ENCODE data around the gene CEP170B.

Gene CEP170B

DNA sequence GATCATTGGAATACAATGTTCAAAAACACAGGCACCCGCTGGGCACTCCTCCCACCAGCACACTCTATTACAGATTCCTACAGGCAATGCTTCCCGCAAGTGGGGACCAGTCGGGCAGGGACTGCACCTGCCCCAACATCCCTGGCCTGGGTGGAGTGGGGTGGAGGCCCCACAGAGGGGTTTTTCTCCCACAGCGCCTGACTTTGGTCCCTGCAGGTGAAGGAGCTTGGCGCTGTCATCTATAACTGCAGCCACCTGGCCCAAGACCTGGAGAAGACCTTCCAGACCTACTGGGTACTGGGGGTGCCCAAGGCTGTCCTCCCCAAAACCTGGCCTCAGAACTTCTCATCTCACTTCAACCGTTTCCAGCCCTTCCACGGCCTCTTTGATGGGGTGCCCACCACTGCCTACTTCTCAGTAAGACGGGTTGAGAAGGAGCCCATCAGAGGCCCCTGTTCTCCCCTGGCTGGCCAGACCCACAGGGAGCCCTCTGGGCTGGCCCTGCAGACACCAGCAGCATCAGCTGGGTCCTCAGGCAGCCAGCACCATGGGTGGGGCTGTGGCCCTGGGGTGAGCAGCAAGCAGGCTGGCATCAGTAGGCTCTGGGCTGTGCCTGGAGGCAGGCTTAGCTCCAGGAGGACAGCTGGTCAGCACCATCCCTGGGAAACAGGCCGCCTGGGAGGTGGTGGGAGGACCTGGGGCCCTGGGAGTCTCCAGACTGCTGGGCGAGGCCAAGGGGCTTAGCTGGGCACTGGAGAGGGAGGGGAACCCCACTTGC, 65.6 kb downstream of the CEP170B start:
- Histone ChIP-seq H3K36me3 (ENCODE audit: insufficient read depth, low read length) (no peaks in the 10 kb centered on the region), H3K4me1 (ENCODE audit: control insufficient read depth, insufficient read depth, low read length) (peaks cover 4% of the 10 kb centered on the region), H3K9ac (ENCODE audit: low read depth, low read length) (no peak overlapping the region), H3K4me2 (ENCODE audit: low read length) (no peak overlapping the region), H3K4me3 (ENCODE audit: low read length) (no peak overlapping the region), H3K9me3 (replicated peaks; ENCODE audit: low read length) (no peaks in the 10 kb centered on the region), H3K27me3 (ENCODE audit: control insufficient read depth, insufficient read depth, low read length) (peaks cover 3% of the 10 kb centered on the region)

DNA sequence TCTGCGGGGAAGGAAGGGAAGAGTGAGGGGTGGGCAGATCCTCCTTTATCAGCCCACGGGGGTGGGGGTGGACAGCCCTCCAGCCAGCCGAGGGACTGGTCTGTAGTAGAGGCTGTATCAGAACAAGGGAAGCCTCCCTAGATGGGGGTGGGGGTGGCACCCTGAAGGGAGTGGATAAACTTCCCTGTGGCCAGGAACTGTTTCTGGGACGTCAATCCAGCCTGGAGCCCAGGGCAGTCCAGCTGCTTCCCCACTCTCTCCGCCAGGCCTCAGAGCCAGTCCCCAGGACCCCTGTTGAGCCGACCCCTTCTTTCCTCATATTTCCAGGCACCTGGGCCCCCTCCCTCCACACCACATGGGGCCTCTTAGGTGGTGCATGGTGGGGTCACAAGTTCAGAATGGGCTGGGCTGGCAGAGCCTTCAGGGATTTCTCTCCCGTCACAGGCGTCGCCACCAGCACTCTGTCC, 66.3 kb downstream of the CEP170B start:
- peaks cover 4% of the 10 kb centered on the region for H3K4me1 ChIP-seq (ENCODE audit: control insufficient read depth, insufficient read depth, low read length)
- H3K4me3 ChIP-seq (ENCODE audit: low read length): no peak overlapping the region
- peaks cover 3% of the 10 kb centered on the region for H3K27me3 ChIP-seq (ENCODE audit: control insufficient read depth, insufficient read depth, low read length)
- H3K36me3 ChIP-seq (ENCODE audit: insufficient read depth, low read length): no peaks in the 10 kb centered on the region
- H3K4me2 ChIP-seq (ENCODE audit: low read length): no peak overlapping the region
- no peaks in the 10 kb centered on the region for H3K9me3 ChIP-seq (replicated peaks; ENCODE audit: low read length)
- H3K9ac ChIP-seq (ENCODE audit: low read depth, low read length): no peak overlapping the region

DNA sequence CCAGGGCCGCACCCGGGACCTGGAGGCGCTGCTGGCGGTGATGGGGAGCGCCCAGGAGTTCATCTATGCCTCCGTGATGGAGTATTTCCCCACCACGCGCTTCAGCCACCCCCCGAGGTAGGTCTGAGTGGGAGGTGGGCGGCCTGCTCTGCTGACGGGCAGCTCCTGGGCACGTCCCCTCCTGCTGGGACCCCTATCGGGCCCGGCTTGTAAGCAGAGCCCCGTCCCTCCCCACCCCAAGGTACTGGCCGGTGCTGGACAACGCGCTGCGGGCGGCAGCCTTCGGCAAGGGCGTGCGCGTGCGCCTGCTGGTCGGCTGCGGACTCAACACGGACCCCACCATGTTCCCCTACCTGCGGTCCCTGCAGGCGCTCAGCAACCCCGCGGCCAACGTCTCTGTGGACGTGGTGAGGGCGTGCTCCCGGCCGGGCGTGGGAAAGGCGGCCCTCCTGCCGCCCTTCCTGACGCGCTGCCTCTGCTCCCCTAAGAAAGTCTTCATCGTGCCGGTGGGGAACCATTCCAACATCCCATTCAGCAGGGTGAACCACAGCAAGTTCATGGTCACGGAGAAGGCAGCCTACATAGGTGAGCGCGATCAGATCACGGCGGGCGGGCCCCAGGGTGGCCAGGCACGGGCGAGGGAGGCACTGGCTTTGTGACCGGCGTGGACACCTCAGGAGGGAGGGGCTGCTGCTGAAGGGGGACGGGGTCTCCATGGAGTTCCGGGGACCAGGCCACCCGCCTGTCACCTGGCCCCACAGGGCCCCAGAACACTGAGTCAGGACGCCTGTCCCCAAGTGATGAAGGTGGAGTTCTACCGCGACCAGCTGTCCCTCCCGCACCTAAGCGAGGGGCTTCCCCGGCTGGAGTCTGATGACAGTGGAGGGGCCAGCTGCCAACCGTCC, 67.0 kb downstream of the CEP170B start:
- peaks cover 4% of the 10 kb centered on the region for H3K4me1 ChIP-seq (ENCODE audit: control insufficient read depth, insufficient read depth, low read length)
- H3K4me3 ChIP-seq (ENCODE audit: low read length): no peak overlapping the region
- H3K9ac ChIP-seq (ENCODE audit: low read depth, low read length): peak overlapping the region; percentile 78
- no peaks in the 10 kb centered on the region for H3K9me3 ChIP-seq (replicated peaks; ENCODE audit: low read length)
- peaks cover 3% of the 10 kb centered on the region for H3K27me3 ChIP-seq (ENCODE audit: control insufficient read depth, insufficient read depth, low read length)
- H3K36me3 ChIP-seq (ENCODE audit: insufficient read depth, low read length): no peaks in the 10 kb centered on the region
- H3K4me2 ChIP-seq (ENCODE audit: low read length): peak overlapping the region; percentile 86

DNA sequence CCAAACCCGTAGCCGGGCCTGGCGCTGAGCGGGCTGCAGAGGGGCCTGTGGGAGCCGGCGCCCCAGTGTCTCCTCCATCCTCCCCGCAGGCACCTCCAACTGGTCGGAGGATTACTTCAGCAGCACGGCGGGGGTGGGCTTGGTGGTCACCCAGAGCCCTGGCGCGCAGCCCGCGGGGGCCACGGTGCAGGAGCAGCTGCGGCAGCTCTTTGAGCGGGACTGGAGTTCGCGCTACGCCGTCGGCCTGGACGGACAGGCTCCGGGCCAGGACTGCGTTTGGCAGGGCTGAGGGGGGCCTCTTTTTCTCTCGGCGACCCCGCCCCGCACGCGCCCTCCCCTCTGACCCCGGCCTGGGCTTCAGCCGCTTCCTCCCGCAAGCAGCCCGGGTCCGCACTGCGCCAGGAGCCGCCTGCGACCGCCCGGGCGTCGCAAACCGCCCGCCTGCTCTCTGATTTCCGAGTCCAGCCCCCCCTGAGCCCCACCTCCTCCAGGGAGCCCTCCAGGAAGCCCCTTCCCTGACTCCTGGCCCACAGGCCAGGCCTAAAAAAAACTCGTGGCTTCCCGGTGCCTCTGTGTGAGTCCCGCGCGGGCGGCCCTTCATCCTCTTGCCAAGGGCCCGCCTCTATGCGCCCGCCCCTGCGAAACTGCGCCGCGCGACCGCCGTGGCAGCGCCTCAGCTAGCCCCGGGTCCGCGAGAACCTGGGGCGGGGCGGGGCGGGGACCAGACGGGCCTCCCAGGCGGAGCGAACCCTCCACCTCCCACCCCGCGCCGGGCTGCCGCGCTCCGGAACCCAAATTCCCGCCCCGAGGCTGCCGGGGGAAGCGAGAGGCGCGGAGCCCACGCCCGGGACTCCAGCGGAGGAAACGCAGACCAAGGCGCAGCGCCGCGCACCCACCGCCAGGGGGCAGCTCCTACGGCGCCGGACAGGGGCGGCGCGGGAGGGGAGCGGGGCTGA, 67.9 kb downstream of the CEP170B start:
- Histone ChIP-seq H3K36me3 (ENCODE audit: insufficient read depth, low read length) (peaks cover 4% of the 10 kb centered on the region), H3K4me1 (ENCODE audit: control insufficient read depth, insufficient read depth, low read length) (peaks cover 4% of the 10 kb centered on the region), H3K4me2 (ENCODE audit: low read length) (peak overlapping the region; percentile 86), H3K9ac (ENCODE audit: low read depth, low read length) (peak overlapping the region; percentile 78), H3K4me3 (ENCODE audit: low read length) (peak overlapping the region; percentile 70), H3K9me3 (replicated peaks; ENCODE audit: low read length) (no peaks in the 10 kb centered on the region), H3K27me3 (ENCODE audit: control insufficient read depth, insufficient read depth, low read length) (peaks cover 3% of the 10 kb centered on the region)

DNA sequence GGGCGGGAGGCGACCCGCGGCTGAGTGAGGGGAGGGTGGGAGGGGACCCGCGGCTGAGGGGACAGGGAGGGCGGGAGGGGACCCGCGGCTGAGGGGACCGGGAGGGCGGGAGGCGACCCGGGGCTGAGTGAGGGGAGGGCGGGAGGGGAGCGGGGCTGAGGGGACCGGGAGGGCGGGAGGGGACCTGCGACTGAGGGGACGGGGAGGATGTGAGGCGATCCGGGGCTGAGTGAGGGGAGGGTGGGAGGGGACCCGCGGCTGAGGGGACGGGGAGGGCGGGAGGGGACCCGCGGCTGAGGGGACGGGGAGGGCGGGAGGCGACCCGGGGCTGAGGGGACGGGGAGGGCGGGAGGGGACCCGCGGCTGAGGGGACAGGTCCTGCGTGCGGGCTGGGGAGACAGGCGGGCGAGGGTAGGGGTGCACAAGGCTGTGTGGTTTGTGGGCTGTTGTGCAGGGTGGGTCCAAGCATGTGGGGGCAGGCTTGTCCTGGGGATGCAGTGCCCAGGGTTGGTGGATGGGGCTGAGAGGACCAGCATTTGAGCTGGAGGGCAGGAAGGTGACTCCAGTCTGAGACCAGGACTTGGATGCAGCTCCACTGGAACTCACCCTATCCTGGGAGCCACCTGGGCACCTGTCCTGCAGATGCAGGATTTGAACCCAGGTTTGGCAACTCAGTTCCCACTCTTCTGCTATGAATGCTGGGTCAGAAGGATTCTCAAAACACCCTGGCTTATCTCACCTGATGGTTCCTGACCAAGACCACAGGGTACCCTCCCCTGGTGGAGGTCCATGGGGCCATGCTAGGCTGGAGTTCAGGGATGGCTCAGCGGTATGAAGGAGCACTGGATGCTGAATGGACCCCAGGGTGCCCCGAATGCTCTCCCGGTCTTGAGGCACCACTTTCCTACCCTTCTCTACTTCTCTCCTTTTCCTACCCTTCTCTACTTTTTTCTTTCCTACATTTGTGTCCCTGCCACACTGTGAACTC, 69.0 kb downstream of the CEP170B start:
- H3K9ac ChIP-seq (ENCODE audit: low read depth, low read length): no peak overlapping the region
- no peak overlapping the region for H3K4me2 ChIP-seq (ENCODE audit: low read length)
- H3K4me3 ChIP-seq (ENCODE audit: low read length): no peak overlapping the region
- H3K27me3 ChIP-seq (ENCODE audit: control insufficient read depth, insufficient read depth, low read length): peaks cover 3% of the 10 kb centered on the region
- H3K36me3 ChIP-seq (ENCODE audit: insufficient read depth, low read length): peaks cover 9% of the 10 kb centered on the region
- no peaks in the 10 kb centered on the region for H3K9me3 ChIP-seq (replicated peaks; ENCODE audit: low read length)
- H3K4me1 ChIP-seq (ENCODE audit: control insufficient read depth, insufficient read depth, low read length): peaks cover 4% of the 10 kb centered on the region

DNA sequence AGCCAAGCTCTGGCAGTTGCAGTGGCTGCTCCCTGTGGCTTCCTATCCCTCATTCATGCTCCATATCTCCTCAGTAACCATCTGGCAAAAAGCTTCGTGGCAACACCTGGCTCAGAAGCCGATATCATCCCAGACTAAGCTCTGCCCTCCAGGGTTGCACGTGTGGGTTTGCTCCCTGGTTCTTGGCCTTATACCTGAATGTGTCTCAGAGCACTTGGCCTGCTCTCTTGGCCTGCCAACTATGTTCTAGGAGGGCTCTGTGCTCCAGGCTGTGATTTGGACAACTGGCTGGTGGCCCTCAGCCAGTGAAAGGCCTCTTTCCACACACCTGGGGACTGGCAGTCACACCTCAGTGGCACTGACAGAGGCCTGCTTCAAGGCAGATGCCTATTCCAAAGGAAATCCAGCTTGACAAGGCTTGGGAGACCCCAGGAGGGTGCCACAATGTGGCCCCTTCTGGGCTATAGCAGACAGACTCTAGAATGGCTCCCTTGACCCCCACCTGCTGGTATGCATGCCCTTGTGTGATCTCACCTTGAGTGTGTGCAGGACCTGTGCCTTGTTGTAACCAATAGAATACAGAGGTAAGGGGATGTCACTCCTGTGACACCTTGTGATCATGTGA, 70.1 kb downstream of the CEP170B start:
- Histone ChIP-seq H3K9ac (ENCODE audit: low read depth, low read length) (no peak overlapping the region), H3K4me1 (ENCODE audit: control insufficient read depth, insufficient read depth, low read length) (peaks cover 4% of the 10 kb centered on the region), H3K4me3 (ENCODE audit: low read length) (no peak overlapping the region), H3K27me3 (ENCODE audit: control insufficient read depth, insufficient read depth, low read length) (peaks cover 3% of the 10 kb centered on the region), H3K9me3 (replicated peaks; ENCODE audit: low read length) (no peaks in the 10 kb centered on the region), H3K4me2 (ENCODE audit: low read length) (no peak overlapping the region), H3K36me3 (ENCODE audit: insufficient read depth, low read length) (peaks cover 20% of the 10 kb centered on the region)

DNA sequence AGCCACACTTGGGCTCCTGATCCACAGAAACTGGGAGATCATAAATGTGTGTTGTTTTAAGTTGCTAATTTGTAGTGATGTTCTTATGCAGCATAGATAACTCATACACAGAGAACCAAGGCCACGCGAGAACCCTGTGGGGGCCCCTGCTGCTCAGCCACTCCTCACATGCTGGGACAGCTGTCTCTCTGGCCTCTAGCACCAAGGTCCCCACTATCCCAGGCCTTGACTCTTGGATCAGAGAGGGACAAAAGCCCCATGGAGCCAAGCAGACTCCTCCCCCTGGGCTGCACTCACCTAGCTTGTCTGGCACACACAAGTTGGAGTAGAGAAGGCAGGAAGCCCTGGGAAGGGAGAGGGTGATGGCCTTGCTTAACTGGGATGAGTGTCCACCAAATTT, 70.9 kb downstream of the CEP170B start:
- Histone ChIP-seq H3K4me3 (ENCODE audit: low read length) (no peak overlapping the region), H3K9me3 (replicated peaks; ENCODE audit: low read length) (no peaks in the 10 kb centered on the region), H3K9ac (ENCODE audit: low read depth, low read length) (no peak overlapping the region), H3K27me3 (ENCODE audit: control insufficient read depth, insufficient read depth, low read length) (peaks cover 3% of the 10 kb centered on the region), H3K4me1 (ENCODE audit: control insufficient read depth, insufficient read depth, low read length) (peaks cover 4% of the 10 kb centered on the region), H3K36me3 (ENCODE audit: insufficient read depth, low read length) (peaks cover 28% of the 10 kb centered on the region), H3K4me2 (ENCODE audit: low read length) (no peak overlapping the region)

DNA sequence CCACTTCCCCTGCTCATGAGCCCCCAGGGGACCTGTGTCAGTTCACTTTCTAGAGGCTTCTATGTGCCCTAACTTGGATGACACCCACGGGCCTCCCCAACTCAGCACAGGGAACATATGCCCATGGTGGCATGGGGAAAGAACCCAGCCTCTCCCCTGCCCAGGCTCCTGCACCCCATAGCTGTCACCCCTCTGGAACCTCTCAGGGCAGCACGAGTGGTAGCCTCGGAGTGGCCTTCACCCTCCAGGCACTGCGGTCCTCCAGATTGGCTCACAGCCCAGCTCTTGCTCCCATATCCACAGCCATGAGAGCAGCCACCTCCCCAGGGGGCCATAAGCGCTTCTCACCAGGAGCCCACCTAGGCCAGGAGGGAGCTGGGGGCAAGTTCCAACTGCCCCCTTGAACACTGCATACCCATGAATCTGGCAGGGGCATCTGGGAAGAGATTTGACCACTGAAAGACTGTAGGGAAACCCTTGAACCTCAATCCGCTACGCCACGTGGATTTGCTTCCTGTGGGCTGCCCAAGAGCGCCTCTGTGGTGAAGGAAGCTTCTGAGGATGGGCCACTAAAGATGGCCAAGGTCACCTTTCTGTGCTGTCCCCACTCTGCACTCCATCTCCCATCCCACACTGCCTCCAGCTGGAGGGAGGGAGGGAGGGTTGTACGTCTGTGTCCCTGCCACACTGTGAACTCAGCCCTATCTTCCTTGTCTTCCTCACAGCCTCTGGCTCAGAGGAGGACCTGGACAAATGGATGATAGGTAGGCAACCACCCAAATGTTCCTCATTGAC, 71.5 kb downstream of the CEP170B start:
- no peak overlapping the region for H3K9ac ChIP-seq (ENCODE audit: low read depth, low read length)
- H3K4me1 ChIP-seq (ENCODE audit: control insufficient read depth, insufficient read depth, low read length): peaks cover 4% of the 10 kb centered on the region
- peaks cover 3% of the 10 kb centered on the region for H3K27me3 ChIP-seq (ENCODE audit: control insufficient read depth, insufficient read depth, low read length)
- peaks cover 34% of the 10 kb centered on the region for H3K36me3 ChIP-seq (ENCODE audit: insufficient read depth, low read length)
- no peak overlapping the region for H3K4me2 ChIP-seq (ENCODE audit: low read length)
- H3K4me3 ChIP-seq (ENCODE audit: low read length): no peak overlapping the region
- no peaks in the 10 kb centered on the region for H3K9me3 ChIP-seq (replicated peaks; ENCODE audit: low read length)

DNA sequence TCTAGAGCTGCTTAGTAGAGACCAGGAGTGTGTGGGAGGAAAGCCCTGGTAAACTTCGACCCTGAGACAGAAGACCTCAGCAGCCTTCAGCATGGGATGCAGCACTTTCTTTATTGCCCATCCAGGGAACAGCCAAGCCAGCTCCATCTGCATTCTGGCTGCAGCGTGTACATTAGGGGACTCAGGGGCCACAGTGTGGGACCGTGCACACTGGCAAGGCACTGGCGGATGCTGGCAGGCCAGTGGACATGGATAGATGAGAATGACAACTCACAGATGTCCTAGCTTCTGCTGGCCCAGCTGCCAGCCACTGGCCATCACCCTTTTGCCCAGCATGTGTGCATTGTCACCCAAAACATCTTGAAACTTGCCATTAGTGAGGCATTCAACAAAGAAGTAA, 72.1 kb downstream of the CEP170B start:
- Histone ChIP-seq H3K27me3 (ENCODE audit: control insufficient read depth, insufficient read depth, low read length) (peaks cover 3% of the 10 kb centered on the region), H3K4me2 (ENCODE audit: low read length) (no peak overlapping the region), H3K9ac (ENCODE audit: low read depth, low read length) (no peak overlapping the region), H3K9me3 (replicated peaks; ENCODE audit: low read length) (no peaks in the 10 kb centered on the region), H3K36me3 (ENCODE audit: insufficient read depth, low read length) (peaks cover 40% of the 10 kb centered on the region), H3K4me1 (ENCODE audit: control insufficient read depth, insufficient read depth, low read length) (peaks cover 4% of the 10 kb centered on the region), H3K4me3 (ENCODE audit: low read length) (no peak overlapping the region)

Measured in skeletal muscle satellite cell (primary cell).